GM23248 (cell line): ENCODE measurements around the gene MFSD6.

Experiments
- EZH2 ChIP-seq: fragments of 200-600 bp; sonication (generic); IDR thresholded peaks from 2 replicates; pipeline ENCODE4 v1.6.1; 2018; ENCODE audit warnings: antibody characterized with exemption, mild to moderate bottlenecking; ENCODE audit not compliant: insufficient read depth, poor library complexity, severe bottlenecking
- EZH2phosphoT487 ChIP-seq: fragments of 200-600 bp; sonication (generic); IDR thresholded peaks from 2 replicates; pipeline ENCODE4 v1.6.1; 2018; ENCODE audit warnings: antibody characterized with exemption, moderate library complexity, mild to moderate bottlenecking, low read depth; ENCODE audit not compliant: insufficient read depth

DNA sequence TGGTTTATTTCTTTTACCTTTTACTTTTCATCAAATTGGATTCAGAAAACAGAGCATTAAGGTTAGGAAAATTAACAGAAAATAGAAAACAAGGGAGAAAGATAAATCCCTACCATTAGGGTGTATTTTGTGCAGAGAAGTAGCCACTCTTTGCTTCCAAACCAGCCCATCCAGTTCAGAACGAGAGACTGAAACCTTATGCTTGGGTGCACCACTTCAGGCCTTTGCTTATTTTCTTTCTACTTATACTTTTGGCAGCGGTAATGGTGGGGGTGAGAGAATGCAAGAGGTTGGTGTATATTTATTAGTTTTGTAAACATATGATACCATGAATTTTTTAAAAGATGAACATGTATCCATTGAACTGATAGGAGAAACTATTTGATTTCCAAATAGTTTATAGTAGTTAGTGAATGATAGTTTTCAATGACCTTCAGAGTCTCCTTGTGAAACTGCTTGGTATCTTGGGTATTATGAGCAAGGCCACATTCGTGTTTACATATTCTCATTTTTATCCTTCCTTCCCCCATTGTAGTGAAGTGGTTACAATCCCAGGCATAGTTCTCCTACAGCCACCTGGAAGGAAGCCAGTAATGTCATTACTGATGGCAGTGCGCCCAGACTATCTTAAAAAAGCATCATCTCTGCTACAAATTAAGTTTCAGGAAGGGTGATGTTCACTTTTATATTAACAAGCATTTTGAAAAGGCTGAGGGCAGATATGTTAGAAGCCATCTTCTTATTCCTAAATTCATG lies 60.8 kb downstream of the MFSD6 start:
- TF ChIP-seq EZH2phosphoT487 (no peak), EZH2 (no peak)
